GM18526 (cell line): ENCODE results near the gene FERMT3.
A peak's percentile ranks its signal among the peaks of the same experiment; 100 is the strongest.

Source experiments
- POLR2A ChIP-seq: IDR thresholded peaks from 3 replicates; pipeline ENCODE4 v1.6.1; 2011; ENCODE audit not compliant: insufficient read length; ENCODE audit errors: extremely low read depth

FERMT3 gene

GRCh38 chr11:64235437-64236161 lies 29.1 kb downstream of the FERMT3 start:
- TF ChIP-seq POLR2A, result no peak

GRCh38 chr11:64237484-64237951 lies 31.0 kb downstream of the FERMT3 start:
- no peak for TF ChIP-seq POLR2A

GRCh38 chr11:64238076-64238475 lies 31.6 kb downstream of the FERMT3 start:
- no peak for TF ChIP-seq POLR2A

- TF ChIP-seq POLR2A, result no peak
Observed at GRCh38 chr11:64238999-64239398, 32.5 kb downstream of the FERMT3 start.

GRCh38 chr11:64239662-64240434 lies 33.3 kb downstream of the FERMT3 start:
- TF ChIP-seq POLR2A, result no peak

- peak; percentile 83 for TF ChIP-seq POLR2A
Observed at GRCh38 chr11:64240435-64241240, 34.1 kb downstream of the FERMT3 start, which contains the start of gene FKBP2. TSS of gene FKBP2 (plus strand) at chr11:64241095. CDS start at chr11:64242388, 1,293 bp downstream.

GRCh38 chr11:64241241-64241490 lies 34.6 kb downstream of the FERMT3 start:
- TF ChIP-seq POLR2A, result no peak

- peak; percentile 54 for TF ChIP-seq POLR2A
Observed at GRCh38 chr11:64241491-64242374, 35.2 kb downstream of the FERMT3 start.

- TF ChIP-seq POLR2A, result peak; percentile 24
Observed at GRCh38 chr11:64243236-64243854, 36.8 kb downstream of the FERMT3 start.

- no peak for TF ChIP-seq POLR2A
Observed at GRCh38 chr11:64244107-64244506, 37.6 kb downstream of the FERMT3 start.

GRCh38 chr11:64244966-64245365 lies 38.4 kb downstream of the FERMT3 start:
- TF ChIP-seq POLR2A, result peak; percentile 19

GRCh38 chr11:64245401-64245796 lies 38.9 kb downstream of the FERMT3 start:
- TF ChIP-seq POLR2A, result no peak

- TF ChIP-seq POLR2A, result no peak
Observed at GRCh38 chr11:64245797-64246620, 39.5 kb downstream of the FERMT3 start.
